Non-pigmented ciliary epithelial cell (primary cell): ENCODE results near the gene HOXB1.
"Not testable (repeated sequence)": the region's sequence is repeated elsewhere in the genome, so short reads cannot be mapped to it uniquely, and the experiment has no call there.

ENCODE experiments used
- DNase-seq: peaks from one replicate; pipeline ENCODE4 v3.0.0-alpha.2; 2010; ENCODE audit warnings: low read depth

HOXB1 gene

DNA sequence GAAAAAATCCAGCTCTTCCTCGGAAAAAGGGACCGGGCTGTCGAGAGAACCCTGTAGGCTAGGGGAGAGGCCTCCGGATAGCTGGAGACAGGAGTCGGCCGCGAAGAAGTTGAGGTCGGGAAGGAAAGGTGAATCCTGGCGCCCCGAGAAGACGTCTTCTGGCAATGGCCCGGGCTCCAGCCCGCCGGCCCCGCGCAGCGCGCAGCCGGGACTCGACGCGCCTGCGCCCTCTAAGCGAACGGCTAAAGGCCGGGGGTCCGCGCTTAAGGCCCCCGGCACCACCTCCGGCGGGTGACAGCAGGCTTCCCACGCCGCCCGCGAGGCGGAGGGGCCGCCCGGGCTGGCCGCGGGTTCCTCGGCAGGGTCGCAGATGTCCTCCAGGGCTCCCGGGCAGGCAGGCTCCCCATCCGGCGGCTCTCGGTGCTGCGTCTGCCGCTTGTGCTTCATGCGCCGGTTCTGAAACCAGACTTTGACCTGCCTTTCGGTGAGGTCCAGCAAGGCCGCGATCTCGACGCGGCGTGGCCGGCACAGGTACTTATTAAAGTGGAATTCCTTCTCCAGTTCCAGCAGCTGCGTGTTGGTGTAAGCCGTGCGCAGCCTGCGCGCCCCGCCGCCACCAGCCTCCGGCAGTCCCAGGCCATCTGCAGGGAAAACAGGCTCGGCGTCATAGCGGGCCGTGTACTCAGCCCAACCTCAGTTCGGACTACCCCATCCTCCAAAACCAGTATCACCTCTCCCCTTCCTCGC, 12.5 kb upstream of the HOXB1 start:
- DNase-seq = no peak

DNA sequence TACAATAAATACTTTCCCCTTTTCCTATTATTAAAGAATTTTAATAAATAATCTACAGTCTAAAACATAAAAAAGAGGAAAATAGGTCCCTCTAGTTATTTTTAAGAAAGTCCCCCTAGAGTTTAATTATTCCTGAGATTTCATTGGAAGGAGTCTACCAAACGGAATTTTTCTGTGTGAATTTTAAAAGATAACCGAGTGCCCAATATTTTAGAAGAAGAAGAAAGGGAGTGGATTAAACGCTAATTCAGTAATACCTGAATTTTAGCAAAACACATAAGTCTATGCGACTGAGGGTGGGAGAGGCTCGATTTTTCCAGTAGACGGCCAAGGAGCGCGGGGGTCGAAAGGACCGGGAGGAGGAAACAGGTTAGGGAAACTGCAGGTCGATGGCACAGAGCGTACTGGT, 11.9 kb upstream of the HOXB1 start:
- DNase-seq = no peak

DNA sequence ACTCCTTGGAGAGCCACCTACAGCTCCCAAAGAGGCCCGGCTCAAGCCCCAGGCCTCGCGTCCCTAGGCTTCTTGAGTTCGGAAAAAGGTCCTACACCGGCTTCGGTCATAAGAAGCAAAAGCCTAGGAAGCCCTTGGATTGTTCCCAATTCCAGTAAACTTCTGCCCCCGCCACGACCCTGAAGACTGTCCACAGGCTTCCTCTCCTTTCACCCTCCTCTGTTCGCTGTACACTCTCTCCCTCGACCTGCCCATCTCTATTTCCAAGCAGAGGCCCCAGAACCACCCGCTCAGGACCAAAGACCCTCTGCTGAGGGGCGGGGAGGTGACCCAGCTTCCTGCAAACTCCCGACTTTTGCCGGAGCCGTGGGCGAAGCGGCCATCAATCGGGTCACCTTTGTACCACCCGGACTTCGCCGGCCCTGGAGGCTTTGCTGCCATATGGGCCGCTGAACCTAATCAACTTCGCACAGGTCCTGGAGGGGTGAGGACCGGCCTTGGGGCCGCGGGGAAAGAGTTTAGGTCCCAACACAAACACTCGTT, 11.4 kb upstream of the HOXB1 start:
- no peak for DNase-seq

DNA sequence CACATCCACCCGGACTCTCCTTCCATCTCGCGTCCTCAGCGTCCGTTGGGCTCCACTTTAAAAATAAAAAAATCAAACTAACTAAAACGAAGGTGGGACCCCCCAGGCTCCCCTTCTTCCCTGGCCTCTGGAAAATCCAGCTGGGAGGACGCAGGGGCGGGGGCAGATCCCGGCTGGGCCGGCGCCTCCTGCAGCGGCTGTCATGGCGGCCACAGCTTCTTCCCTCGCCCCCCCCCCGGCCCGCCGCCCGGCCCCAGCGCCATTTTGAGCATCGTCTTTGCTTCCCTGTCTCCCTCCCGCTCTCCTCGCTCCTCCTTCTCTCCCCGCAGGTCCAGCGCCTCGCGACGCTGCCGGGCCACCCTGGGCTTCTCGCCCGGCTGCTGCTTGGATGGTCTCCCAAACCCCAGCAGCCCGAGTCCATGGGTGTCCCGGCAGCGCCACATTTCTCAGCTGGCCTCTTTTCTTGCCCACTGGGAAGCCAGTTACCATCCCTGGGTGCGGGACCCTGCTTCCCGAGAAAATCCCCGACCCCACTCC, 10.8 kb upstream of the HOXB1 start:
- no peak for DNase-seq

DNA sequence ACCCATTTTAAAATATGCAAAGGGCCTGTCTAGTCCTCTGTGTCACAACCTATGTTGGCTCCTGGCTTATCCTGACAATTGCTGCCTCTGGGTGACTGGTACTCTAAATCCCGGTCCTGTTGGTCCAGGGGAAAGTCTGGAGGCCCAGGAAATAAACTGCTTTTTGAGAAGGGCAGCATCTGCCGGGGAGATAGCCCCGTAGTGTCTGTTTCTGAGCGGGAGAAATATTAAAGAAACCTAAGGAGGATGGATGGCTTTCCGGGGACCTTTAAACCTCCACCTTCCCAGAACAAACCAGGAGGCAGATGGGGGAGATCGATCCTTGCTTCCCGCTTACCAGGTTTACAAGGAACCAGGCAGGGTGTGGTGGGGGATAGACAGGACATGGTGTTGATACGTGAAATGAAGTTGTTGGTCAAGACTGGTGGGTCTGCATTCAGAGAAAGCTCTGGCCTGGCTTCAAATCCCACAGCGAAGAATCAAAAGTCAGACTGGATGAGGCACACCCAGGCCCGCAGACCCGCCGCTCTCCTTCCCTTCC, 10.3 kb upstream of the HOXB1 start:
- DNase-seq = no peak

DNA sequence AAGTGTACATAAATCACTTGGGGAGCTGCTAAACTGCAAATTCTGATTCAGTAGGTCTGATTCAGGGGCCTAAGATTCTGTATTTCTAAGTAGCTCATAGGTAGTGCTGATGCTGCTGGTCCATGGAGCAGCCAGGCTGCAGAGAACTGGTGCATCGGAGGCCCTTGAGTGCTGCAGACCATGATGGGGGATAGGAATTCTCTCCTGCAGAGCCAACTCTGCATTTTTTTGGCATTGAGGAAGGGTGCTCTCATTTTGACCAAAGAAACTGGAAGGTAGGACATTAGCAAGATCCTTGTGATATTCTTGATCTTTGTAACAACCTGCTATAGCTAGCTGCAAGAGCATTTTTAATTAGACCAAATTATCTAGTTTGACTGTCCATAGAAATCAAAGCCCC, 9.4 kb upstream of the HOXB1 start:
- DNase-seq = no peak

DNA sequence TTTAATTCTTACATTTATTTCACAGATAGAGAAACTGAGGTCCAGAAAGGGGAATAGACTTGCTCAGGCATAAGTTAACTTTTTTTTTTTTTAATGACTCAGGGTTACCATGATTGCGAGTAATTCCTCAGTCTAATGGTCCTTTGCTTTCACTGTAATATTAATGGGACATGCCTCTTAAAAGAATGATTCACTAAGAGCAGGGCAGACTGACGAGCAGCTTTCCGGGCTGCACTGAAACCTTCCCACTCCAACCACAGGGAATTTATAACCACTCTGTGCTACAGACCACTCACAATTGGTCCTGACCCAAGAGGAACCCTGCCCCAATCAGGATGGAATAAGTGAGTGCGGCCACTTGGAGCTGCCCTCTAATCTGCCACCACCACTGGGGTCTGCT, 8.4 kb upstream of the HOXB1 start:
- DNase-seq = no peak

DNA sequence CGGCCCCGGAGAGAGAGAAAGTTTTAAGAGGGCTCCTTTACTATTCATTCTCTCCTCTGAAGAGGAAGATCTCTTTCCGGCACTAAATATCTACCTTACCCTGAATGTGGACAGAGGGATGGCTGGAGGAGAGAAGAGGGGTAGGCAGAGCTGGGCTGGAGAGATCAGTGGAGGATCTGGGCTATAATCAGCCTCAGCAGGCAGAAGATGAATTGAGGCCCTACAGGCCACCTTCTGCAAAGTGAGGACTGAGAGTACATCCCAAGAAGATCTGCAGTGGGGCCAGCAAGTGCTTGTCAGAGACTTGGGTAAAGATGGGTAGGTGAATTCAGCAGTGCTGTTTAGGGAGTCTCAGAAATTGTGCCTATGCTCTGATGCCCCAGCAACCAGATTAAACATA, 6.5 kb upstream of the HOXB1 start:
- DNase-seq = no peak

DNA sequence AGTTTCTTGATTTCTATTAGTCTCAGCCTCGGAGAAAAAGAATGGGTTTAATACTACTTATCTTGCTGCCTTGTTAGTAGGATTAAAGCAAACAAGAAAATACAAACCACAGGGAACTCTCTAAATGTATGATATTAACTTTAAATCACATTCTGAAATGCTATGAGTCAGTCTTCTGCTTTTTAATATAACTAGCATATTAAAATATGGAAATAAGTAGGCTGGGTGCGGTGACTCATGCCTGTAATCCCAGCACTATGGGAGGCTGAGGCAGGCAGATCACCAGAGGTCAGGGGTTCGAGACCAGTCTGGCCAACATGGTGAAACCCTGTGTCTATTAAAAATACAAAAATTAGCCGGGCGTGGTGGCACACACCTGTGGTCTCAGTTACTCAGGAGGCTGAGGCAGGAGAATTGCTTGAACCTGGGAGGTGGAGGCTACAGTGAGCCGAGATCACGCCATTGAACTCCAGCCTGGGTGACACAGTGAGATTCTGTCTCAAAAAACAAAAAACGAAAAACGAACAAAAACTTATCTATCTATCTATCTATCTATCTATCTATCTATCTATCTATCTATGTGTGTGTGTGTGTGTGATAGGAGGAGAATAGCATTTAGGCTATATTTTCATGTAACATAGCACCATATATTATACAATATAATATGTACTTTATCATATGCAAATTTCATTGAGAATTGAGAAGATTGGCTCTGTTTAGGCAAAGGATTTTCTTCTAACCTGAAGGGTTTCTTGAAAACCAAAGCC, 5.2 kb upstream of the HOXB1 start:
- DNase-seq = not testable (repeated sequence)

DNA sequence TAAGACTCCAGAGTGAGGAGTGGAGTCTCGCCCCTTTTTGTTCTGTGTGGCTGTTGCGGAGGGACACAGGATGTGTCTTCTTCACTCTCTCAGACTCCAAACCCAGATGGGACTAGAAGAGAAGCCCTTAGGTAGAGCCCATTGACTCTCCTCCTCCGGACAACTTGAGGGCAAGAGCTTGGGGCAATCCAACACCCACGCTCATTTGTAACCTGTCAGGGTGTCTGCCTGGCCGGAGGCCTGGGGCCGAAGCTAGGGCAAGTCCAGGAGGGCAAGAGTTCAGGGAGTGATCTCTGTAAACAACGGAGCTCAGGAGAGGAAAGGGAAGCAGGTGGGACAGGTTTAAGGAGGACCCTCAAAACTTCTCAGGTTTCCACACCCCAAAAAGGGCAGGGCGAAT, 1.4 kb upstream of the HOXB1 start:
- no peak for DNase-seq

DNA sequence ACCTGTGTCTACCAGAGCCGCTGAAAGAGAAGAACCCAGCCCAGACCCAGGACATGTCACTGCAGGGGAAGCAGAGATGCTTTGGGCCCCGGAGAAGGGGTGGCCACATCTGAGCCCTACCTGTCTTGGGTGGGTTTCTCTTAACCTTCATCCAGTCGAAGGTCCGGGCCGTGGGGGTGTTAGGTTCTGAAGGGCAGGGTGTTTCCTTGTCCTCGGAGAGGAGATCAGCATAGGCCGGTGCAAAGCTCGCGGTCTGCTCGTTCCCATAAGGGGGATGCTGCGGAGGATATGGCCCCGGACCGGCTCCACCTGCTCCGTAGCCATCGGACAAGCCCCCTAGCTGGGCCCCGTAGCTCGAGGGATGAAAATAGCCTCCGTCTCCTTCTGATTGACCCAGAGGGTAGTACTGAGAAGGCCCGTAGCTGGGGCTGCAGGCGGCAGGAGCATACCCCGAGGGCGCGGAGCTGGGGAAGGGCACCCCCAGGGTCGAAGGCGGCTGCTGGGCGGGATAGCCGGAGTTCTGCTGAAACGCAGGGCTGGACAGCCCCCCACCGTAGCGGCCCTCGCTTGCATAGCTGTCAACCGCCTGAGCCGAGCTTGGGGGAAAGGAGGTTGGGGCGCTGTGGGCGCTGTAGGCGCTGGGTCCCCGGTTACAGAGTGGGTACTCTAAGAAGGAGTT, 464 bp downstream of the HOXB1 start:
- no peak for DNase-seq

DNA sequence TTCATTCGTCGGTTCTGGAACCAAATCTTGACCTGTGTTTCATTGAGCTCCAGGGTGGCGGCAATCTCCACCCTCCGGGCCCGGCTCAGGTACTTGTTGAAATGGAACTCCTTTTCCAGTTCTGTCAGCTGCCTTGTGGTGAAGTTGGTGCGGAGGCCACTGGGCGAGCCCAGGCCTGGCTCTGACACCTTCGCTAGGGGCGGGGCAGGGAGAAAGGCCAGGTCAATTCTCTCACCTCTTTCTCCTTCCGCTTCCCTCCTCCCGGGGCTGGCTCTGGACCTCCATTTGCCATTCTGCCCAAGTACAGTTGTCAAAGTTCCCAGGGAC, 1.2 kb downstream of the HOXB1 start:
- no peak for DNase-seq

DNA sequence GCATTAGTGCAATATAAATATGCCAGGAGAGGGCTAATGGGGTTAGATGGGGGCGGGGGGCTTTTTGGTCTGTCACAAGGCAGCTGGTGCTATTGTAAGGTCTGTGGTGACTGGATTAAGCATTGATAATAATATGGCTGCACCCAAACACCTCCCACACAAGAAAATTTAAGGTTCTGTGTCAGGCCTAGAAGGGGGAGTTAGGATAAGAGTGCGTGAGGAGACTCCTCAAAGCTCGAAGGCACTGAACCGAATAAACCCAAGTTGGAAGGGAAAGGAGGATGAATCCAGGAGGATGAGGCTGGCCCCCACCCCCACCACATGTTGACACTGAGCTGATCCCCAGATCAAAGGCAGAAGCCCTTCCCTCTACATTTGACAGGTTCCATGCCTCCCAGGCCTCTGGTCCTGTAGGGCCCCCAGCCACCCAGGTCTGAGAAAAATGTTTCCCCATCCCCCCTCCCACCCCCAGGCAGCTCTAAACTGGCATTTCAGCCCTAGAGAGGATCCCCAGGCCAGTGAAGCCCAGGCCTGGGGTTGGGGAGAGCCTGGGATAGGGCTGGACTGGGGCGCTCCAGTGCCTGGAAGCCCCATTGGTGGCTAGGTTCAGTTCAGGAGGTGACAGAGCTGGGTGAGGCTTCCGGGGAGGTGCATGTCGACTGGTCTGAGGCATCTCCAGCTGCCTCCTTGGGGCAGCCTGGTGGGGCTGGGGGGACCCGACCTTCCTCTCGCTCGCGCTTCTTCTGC, 1.7 kb downstream of the HOXB1 start:
- DNase-seq = no peak

DNA sequence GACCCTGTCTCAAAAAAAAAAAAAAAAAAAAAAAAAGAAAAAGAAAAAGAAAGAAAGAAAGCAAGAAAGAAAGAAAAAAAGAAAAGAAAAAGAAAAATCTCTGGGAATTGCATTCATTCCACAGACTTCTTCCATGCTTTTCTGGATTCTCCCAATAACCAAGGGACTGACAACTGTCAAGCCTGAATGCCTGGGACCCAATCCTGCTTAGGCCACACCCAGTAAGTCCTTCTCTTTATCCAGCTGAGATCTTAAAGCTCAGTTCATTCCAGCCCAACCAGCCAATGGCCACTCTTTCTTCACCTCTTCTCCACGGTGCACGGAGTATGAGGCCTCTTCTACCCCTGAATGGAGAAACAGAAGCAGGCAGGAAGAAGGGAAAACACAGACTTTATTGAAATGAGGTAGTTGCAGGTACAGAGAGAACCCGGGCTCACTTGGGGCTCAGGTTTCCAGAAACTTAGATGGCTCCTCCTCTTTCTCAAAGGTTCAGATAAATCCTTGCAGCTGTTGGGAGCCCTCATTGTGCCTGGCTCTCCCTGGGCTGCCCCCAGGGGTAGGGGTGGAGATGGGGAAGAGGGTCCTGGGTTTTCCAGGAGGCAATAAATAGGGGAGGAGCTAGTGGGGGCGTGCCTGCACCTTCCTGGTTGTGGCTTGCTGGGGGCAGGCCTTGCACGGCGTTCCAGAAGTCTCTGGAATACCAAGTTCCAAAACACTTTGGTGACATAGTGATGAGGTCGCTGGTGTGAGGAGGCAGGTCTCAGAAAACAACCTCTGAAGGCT, 2.5 kb downstream of the HOXB1 start:
- DNase-seq = no peak

DNA sequence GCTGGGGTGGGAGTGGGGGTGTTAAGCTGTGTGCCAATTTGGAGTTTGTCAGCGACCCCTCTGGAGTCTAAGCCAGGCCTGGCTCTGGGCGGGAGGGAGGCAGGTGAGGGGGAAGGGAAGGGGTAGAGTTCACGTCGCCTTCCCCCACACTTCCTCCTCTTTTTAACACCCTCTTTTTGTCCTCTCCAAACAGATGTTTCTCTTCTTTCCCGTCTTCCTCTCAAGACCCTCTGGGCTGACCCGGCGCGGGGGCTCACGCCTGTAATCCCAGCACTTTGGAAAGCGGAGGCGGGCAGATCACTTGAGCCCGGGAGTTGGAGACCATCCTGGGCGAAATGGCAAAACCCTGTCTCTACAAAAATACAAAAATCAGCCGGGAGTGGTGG, 3.3 kb downstream of the HOXB1 start:
- DNase-seq = no peak

DNA sequence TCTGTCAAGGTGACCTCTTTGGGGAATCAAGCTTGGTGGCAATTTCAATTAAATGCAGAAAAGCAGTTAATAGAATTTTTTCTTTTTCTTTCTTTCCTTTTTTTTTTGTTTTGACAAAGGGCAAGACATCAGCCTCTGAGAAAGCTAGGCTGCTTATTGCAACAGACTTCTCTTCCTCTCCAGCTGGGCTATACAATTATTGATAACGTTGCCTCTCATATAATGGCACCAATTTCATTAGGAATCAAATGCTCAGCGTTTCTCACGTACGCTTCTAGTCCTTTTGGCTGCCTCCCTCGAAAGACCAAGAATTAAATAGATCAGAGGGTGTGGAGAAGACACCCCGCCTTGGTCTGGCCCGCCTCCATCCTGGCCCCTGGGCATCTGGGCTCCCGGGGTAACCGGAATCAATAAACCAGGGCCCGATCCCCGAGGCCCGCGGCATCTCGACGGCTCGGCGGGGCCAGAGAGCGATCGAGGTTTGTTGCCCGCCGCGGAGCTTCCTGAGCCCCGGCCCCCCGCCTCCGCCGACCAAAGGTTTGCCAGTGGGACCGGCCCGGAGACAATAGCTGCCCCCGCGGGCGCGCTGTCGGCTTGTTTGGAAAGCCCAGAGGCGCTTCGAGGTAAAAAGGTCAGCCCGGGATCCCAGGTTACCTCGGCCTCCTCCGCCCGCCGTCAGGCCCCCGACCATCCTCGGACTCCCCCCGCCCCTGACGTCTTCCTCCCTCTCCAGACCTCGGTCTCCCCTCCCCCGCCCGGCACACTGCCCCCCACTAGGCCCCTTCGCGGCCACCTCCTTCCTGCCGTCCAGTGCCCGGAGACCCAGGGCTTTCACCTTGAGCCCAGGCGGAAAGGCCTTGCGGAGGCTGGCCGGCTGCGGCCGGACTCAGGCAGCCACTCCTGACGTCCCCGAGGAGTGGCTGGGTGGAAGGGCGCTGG, 3.9 kb downstream of the HOXB1 start:
- no peak for DNase-seq

DNA sequence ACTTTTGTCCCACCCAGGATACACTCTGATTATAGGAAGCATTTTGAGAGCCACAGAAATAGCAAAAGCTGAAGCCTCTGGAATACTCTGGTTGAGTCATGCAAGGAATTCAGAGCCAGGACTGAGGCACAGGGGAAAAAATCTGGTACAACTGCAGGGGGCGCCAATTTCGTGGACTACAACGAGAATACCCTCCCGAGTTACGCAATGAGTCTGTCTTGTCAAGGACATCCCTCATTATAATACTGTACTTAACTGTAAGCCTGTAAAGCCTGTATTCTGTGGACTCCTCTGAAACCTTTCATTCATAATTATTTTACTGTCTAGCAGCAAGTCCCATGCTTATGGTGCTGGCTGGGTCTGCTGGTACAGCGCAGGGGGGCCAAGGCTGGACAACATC, 7.8 kb downstream of the HOXB1 start:
- DNase-seq = no peak

DNA sequence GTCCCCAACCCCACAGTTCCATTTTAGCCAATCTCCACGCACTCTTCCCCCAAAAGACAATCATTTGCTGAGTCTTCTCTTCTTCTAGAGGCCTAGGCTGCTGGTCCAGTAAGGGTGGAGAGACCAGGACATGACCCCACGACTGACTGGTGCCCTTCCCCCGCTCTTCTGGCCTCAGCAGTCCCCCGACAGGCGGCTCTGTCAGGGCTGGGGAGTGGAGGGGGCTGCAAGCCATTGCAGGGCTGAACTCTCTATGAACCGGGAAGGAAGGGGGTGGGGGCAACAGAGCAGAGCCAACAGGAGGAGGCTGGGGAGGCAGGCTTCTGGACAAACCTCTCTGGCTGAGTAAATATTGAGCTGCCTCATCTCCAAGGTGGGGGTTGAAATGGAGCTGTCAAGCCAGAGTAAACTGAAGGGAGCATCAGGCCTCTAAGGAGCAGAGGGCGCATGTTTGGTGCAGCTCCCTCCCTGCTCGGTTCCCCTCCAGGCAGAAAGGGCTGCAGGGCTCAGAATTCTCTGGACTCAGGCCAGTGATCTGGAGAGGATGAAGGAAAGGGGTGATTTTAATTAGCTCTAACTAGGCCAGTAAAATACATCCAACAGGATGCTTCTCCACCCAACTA, 8.7 kb downstream of the HOXB1 start:
- no peak for DNase-seq

DNA sequence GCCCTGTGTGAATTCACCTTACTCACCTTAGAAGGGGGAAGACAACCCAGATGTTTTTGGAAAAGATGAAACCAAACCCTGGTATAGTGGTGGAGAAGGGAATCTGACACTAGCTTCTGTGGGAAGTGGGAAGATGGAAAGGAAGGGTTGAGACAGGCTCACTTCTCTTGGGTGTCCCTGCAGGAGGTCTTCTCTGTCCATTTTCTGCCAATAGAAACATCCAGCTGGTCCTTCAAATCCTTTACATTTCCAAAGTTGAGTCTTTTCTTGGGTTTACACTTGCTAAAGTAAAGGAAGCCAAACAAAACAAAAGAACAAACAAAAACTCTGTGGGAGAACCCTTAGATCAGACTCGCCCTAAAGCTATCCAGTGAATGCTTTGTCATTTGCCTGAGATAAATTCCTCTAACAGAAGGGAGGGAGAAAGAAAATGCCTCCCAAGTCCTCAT, 10.2 kb downstream of the HOXB1 start:
- DNase-seq = no peak
